Activated naive CD8-positive, alpha-beta T cell treated with anti-CD3 and anti-CD28 coated beads, Interleukin-2, amount 50 U/mL, for 24 hours (primary cell): ENCODE results near the gene DUSP18.
"Not testable (repeated sequence)": the region's sequence is repeated elsewhere in the genome, so short reads cannot be mapped to it uniquely, and the experiment has no call there.

Experiments used
- ATAC-seq: fragments of 150-1000 bp; cut with Tn5 transposase; one replicate; pipeline ENCODE4 v1.10.0; 2021
- DNase-seq: peaks from one replicate; pipeline ENCODE4 v3.0.0; 2021
- H3K27ac Mint-ChIP-seq: one replicate; pipeline ENCODE4 v1.8.0; 2021; ENCODE audit warnings: mild to moderate bottlenecking, mixed read lengths
- H3K27me3 Mint-ChIP-seq: one replicate; pipeline ENCODE4 v1.8.0; 2021; ENCODE audit warnings: mixed read lengths
- H3K36me3 Mint-ChIP-seq: one replicate; pipeline ENCODE4 v1.8.0; 2021; ENCODE audit warnings: low read depth, mixed read lengths
- H3K4me1 Mint-ChIP-seq: one replicate; pipeline ENCODE4 v1.8.0; 2021; ENCODE audit warnings: mixed read lengths
- H3K4me3 Mint-ChIP-seq: one replicate; pipeline ENCODE4 v1.8.0; 2021; ENCODE audit warnings: mild to moderate bottlenecking, moderate library complexity, mixed read lengths
- H3K9me3 Mint-ChIP-seq: one replicate; pipeline ENCODE4 v1.8.0; 2021; ENCODE audit warnings: mixed read lengths

DUSP18 gene

GRCh38 chr22:30691204-30691603, 23.5 kb upstream of the DUSP18 start:
- Mint-ChIP-seq H3K36me3 (no peaks in the 10 kb centered on the region), H3K4me3 (no peak overlapping the region), H3K4me1 (peaks cover 7% of the 10 kb centered on the region), H3K27me3 (peaks cover 20% of the 10 kb centered on the region), H3K27ac (no peak overlapping the region), H3K9me3 (no peaks in the 10 kb centered on the region)
- ATAC-seq (no peak), DNase-seq (no peak)

- H3K4me1 Mint-ChIP-seq = peaks cover 7% of the 10 kb centered on the region
Measured at GRCh38 chr22:30689622-30690021, 21.9 kb upstream of the DUSP18 start.

GRCh38 chr22:30687358-30687757, 19.7 kb upstream of the DUSP18 start:
- H3K27ac Mint-ChIP-seq = no peak overlapping the region
- ATAC-seq (no peak), DNase-seq (no peak)

More at GRCh38 chr22:30689622-30690021, 21.9 kb upstream of the DUSP18 start:
- DNase-seq (no peak), ATAC-seq (no peak)
- no peak overlapping the region for H3K4me3 Mint-ChIP-seq
- H3K36me3 Mint-ChIP-seq = no peaks in the 10 kb centered on the region
- H3K9me3 Mint-ChIP-seq = no peaks in the 10 kb centered on the region
- peaks cover 11% of the 10 kb centered on the region for H3K27me3 Mint-ChIP-seq
- H3K27ac Mint-ChIP-seq = no peak overlapping the region

GRCh38 chr22:30685178-30685577, 17.5 kb upstream of the DUSP18 start:
- no peaks in the 10 kb centered on the region for H3K36me3 Mint-ChIP-seq
- H3K4me1 Mint-ChIP-seq = no peaks in the 10 kb centered on the region
- ATAC-seq (no peak), DNase-seq (no peak)
- H3K27ac Mint-ChIP-seq = no peak overlapping the region
- no peaks in the 10 kb centered on the region for H3K9me3 Mint-ChIP-seq
- H3K27me3 Mint-ChIP-seq = no peaks in the 10 kb centered on the region
- H3K4me3 Mint-ChIP-seq = no peak overlapping the region

More at GRCh38 chr22:30687358-30687757, 19.7 kb upstream of the DUSP18 start:
- Mint-ChIP-seq H3K4me1 (no peaks in the 10 kb centered on the region), H3K27me3 (peaks cover 2% of the 10 kb centered on the region), H3K9me3 (no peaks in the 10 kb centered on the region), H3K36me3 (no peaks in the 10 kb centered on the region), H3K4me3 (no peak overlapping the region)

- Mint-ChIP-seq H3K27ac (no peak overlapping the region), H3K9me3 (no peaks in the 10 kb centered on the region), H3K27me3 (peaks cover 8% of the 10 kb centered on the region), H3K4me1 (no peaks in the 10 kb centered on the region), H3K4me3 (no peak overlapping the region), H3K36me3 (no peaks in the 10 kb centered on the region)
- ATAC-seq = no peak
- DNase-seq = no peak
Measured at GRCh38 chr22:30681831-30682230, 14.2 kb upstream of the DUSP18 start.

- no peak for DNase-seq
- H3K27ac Mint-ChIP-seq = no peak overlapping the region
Measured at GRCh38 chr22:30680991-30681770, 13.5 kb upstream of the DUSP18 start.

GRCh38 chr22:30679895-30680690, 12.4 kb upstream of the DUSP18 start:
- not testable (repeated sequence) for DNase-seq, H3K4me3 Mint-ChIP-seq, H3K27ac Mint-ChIP-seq, H3K27me3 Mint-ChIP-seq, H3K4me1 Mint-ChIP-seq, H3K36me3 Mint-ChIP-seq, ATAC-seq, H3K9me3 Mint-ChIP-seq

More at GRCh38 chr22:30680991-30681770, 13.5 kb upstream of the DUSP18 start:
- no peaks in the 10 kb centered on the region for H3K9me3 Mint-ChIP-seq
- H3K27me3 Mint-ChIP-seq = peaks cover 8% of the 10 kb centered on the region
- ATAC-seq = no peak
- no peaks in the 10 kb centered on the region for H3K4me1 Mint-ChIP-seq
- H3K4me3 Mint-ChIP-seq = no peak overlapping the region
- no peaks in the 10 kb centered on the region for H3K36me3 Mint-ChIP-seq

GRCh38 chr22:30676565-30676964, 8.9 kb upstream of the DUSP18 start:
- not testable (repeated sequence) for DNase-seq, H3K9me3 Mint-ChIP-seq, H3K27me3 Mint-ChIP-seq, ATAC-seq, H3K4me3 Mint-ChIP-seq, H3K36me3 Mint-ChIP-seq, H3K27ac Mint-ChIP-seq, H3K4me1 Mint-ChIP-seq

- Mint-ChIP-seq H3K27me3 (peaks cover 8% of the 10 kb centered on the region), H3K27ac (no peak overlapping the region), H3K9me3 (no peaks in the 10 kb centered on the region), H3K4me1 (no peaks in the 10 kb centered on the region), H3K36me3 (no peaks in the 10 kb centered on the region), H3K4me3 (no peak overlapping the region)
- no peak for ATAC-seq
- DNase-seq = no peak
Measured at GRCh38 chr22:30675436-30675835, 7.8 kb upstream of the DUSP18 start.

GRCh38 chr22:30674482-30674881, 6.8 kb upstream of the DUSP18 start:
- no peak for ATAC-seq
- DNase-seq = no peak
- Mint-ChIP-seq H3K4me3 (no peak overlapping the region), H3K4me1 (no peaks in the 10 kb centered on the region), H3K27me3 (peaks cover 8% of the 10 kb centered on the region), H3K36me3 (no peaks in the 10 kb centered on the region), H3K9me3 (no peaks in the 10 kb centered on the region), H3K27ac (no peak overlapping the region)

- no peak for DNase-seq
- Mint-ChIP-seq H3K4me1 (peaks cover 5% of the 10 kb centered on the region), H3K4me3 (no peak overlapping the region), H3K27me3 (peaks cover 8% of the 10 kb centered on the region), H3K36me3 (no peaks in the 10 kb centered on the region), H3K9me3 (no peaks in the 10 kb centered on the region), H3K27ac (no peak overlapping the region)
- no peak for ATAC-seq
Measured at GRCh38 chr22:30673136-30673535, 5.5 kb upstream of the DUSP18 start.

- H3K9me3 Mint-ChIP-seq = no peaks in the 10 kb centered on the region
- H3K4me1 Mint-ChIP-seq = peaks cover 16% of the 10 kb centered on the region
- H3K4me3 Mint-ChIP-seq = no peak overlapping the region
- no peak overlapping the region for H3K27ac Mint-ChIP-seq
- no peak for ATAC-seq
- H3K27me3 Mint-ChIP-seq = peaks cover 2% of the 10 kb centered on the region
- DNase-seq = no peak
- H3K36me3 Mint-ChIP-seq = no peaks in the 10 kb centered on the region
Measured at GRCh38 chr22:30671071-30671470, 3.4 kb upstream of the DUSP18 start.

- H3K4me3 Mint-ChIP-seq = peak overlapping the region; percentile 87
- no peak for ATAC-seq
- no peaks in the 10 kb centered on the region for H3K9me3 Mint-ChIP-seq
- peaks cover 22% of the 10 kb centered on the region for H3K4me1 Mint-ChIP-seq
- H3K27me3 Mint-ChIP-seq = peaks cover 2% of the 10 kb centered on the region
- H3K27ac Mint-ChIP-seq = peak overlapping the region; percentile 90
- DNase-seq = no peak
- peaks cover 5% of the 10 kb centered on the region for H3K36me3 Mint-ChIP-seq
Measured at GRCh38 chr22:30668386-30668710, 673 bp upstream of the DUSP18 start.

- Mint-ChIP-seq H3K27me3 (peaks cover 2% of the 10 kb centered on the region), H3K27ac (peak overlapping the region; percentile 90), H3K9me3 (no peaks in the 10 kb centered on the region), H3K4me3 (peak overlapping the region; percentile 87), H3K4me1 (peaks cover 22% of the 10 kb centered on the region), H3K36me3 (peaks cover 13% of the 10 kb centered on the region)
- DNase-seq (no peak), ATAC-seq (peak; percentile 53)
Measured at GRCh38 chr22:30667107-30667493, 575 bp downstream of the DUSP18 start.

- ATAC-seq = no peak
- Mint-ChIP-seq H3K4me3 (peak overlapping the region; percentile 42), H3K27me3 (peaks cover 2% of the 10 kb centered on the region), H3K27ac (no peak overlapping the region), H3K9me3 (no peaks in the 10 kb centered on the region), H3K4me1 (peaks cover 22% of the 10 kb centered on the region), H3K36me3 (peaks cover 15% of the 10 kb centered on the region)
- no peak for DNase-seq
Measured at GRCh38 chr22:30665786-30666185, 1.9 kb downstream of the DUSP18 start.
